Panc1 (cell line): ENCODE results near the gene MPL. TPM values are rescaled to one million over a fixed set of nuclear protein-coding genes. Genes with fewer than 3 reads are reported as not detected.
A peak's percentile ranks its signal among the peaks of the same experiment; 100 is the strongest.

Experiments
- ATAC-seq: fragments of 200-7000 bp; cut with Tn5 transposase; 2 replicates; pipeline ENCODE4 v1.9.1; 2020; ENCODE audit warnings: mild to moderate bottlenecking, moderate library complexity
- BruUV-seq: library from RNA; stranded (reverse); fragments of 400-500 nt; replicated peaks from 2 replicates; lab custom pipeline; 2021; lab: Mats Ljungman, UMichigan
- CTCF ChIA-PET: fragments of 300-600 bp; sonication (Branson Sonifier 250); formaldehyde crosslinking; loops from one replicate; lab custom pipeline; 2022; ENCODE audit warnings: antibody characterized with exemption; lab: Charles Lee
- POLR2A ChIA-PET: fragments of 300-600 bp; sonication (Branson Sonifier 250); formaldehyde crosslinking; loops from one replicate; lab custom pipeline; 2022; ENCODE audit warnings: antibody characterized with exemption; lab: Charles Lee
- DNase-seq: peaks from one replicate; pipeline ENCODE4 v3.0.0-alpha.2; 2010; ENCODE audit warnings: low read depth, low spot score
- H3K27ac ChIP-seq: 2 replicates; pipeline ENCODE4 v1.5.1; 2011; ENCODE audit warnings: mild to moderate bottlenecking, low read length, inconsistent platforms
- H3K27me3 ChIP-seq: fragments of 200-500 bp; sonication (Bioruptor generic); 2 replicates; pipeline ENCODE4 v1.6.0; 2014; ENCODE audit warnings: low read length, inconsistent platforms; ENCODE audit not compliant: control insufficient read depth, insufficient read depth
- H3K36me3 ChIP-seq: fragments of 200-500 bp; sonication (Bioruptor generic); 2 replicates; pipeline ENCODE4 v1.5.1; 2014; ENCODE audit warnings: inconsistent platforms, mild to moderate bottlenecking, low read length, moderate library complexity; ENCODE audit not compliant: control insufficient read depth, insufficient read depth
- H3K4me1 ChIP-seq: 2 replicates; pipeline ENCODE4 v1.5.1; 2011; ENCODE audit warnings: inconsistent platforms, mild to moderate bottlenecking, low read length, moderate library complexity; ENCODE audit not compliant: control insufficient read depth, insufficient read depth
- H3K4me3 ChIP-seq, 2 experiments: 2 replicates each; pipeline ENCODE4 v1.5.1; 2011 to 2012; ENCODE audit warnings: low read depth in 2 of 2, low read length in 2 of 2, mild to moderate bottlenecking in 2 of 2, inconsistent platforms in 1 of 2, moderate library complexity in 1 of 2
- H3K9me3 ChIP-seq: fragments of 200-500 bp; sonication (Bioruptor generic); 2 replicates; pipeline ENCODE4 v1.5.1; 2014; ENCODE audit warnings: low read depth, mild to moderate bottlenecking, inconsistent platforms, low read length, moderate library complexity; ENCODE audit not compliant: control insufficient read depth, insufficient read depth
- CTCF ChIP-seq: fragments of 450-650 bp; IDR thresholded peaks from 2 replicates; pipeline ENCODE4 v1.5.1; 2017; ENCODE audit warnings: mild to moderate bottlenecking
- POLR2AphosphoS5 ChIP-seq: IDR thresholded peaks from 2 replicates; pipeline ENCODE4 v1.6.1; 2012; ENCODE audit warnings: mild to moderate bottlenecking, low read depth, low read length, moderate library complexity
- REST ChIP-seq, 2 experiments: IDR thresholded peaks; 2 replicates each; pipeline ENCODE4 v1.6.1; 2011 to 2012; ENCODE audit warnings: low read depth in 2 of 2, control low read depth in 1 of 2, low read length in 1 of 2, mild to moderate bottlenecking in 1 of 2, moderate library complexity in 1 of 2; ENCODE audit not compliant: insufficient read depth in 1 of 2
- SIN3A ChIP-seq: IDR thresholded peaks from 2 replicates; pipeline ENCODE4 v1.6.1; 2012; ENCODE audit warnings: low read depth, mild to moderate bottlenecking, low read length, moderate library complexity, borderline replicate concordance; ENCODE audit not compliant: insufficient read depth
- TCF7L2 ChIP-seq: IDR thresholded peaks from 2 replicates; pipeline ENCODE4 v1.6.1; 2011; ENCODE audit warnings: mild to moderate bottlenecking, low read depth, low read length, inconsistent platforms
- in situ Hi-C: cut with HindIII; loops from 2 replicates; pipeline ENCODE4 v1.10.0; 2016; ENCODE audit warnings: low sequenced_read_pairs, low pct_unique_long_range_greater_than_20kb
- intact Hi-C: fragments of 100-400 bp; cut with micrococcal nuclease; formaldehyde crosslinking; loops from one replicate; pipeline ENCODE4 v1.10.0; 2022; ENCODE audit not compliant: unreplicated experiment
- total RNA-seq: library from RNA; stranded (reverse); gene quantifications from one replicate; pipeline ENCODE4 v1.2.1, GENCODE V29; 2021; ENCODE audit not compliant: unreplicated experiment

The MPL gene
- total RNA-seq, 1 experiment from 2014 or later: not detected

- Histone ChIP-seq H3K4me1 (peaks cover 30% of the 10 kb centered on the region), H3K9me3 (no peaks in the 10 kb centered on the region), H3K36me3 (peaks cover 8% of the 10 kb centered on the region), H3K4me3 (peak overlapping the region; percentile 87 to 89), H3K27ac (peak overlapping the region; percentile 96; the same call in 1 of the 2 replicates), H3K27me3 (no peaks in the 10 kb centered on the region)
- in situ Hi-C loops: no loop called here
- TF ChIP-seq POLR2AphosphoS5 (no peak), SIN3A (no peak), REST (IDR thresholded peaks at IDR 0.05; ENCODE audit: insufficient read depth in 1 of 2, low read depth in 2 of 2, low read length in 1 of 2) (no peak), TCF7L2 (no peak), CTCF (no peak)
- intact Hi-C loops: no loop called here
- CTCF ChIA-PET: interaction anchor here (0.6 kb wide), 1 partner anchor 8 kb away, joined by 4 read pairs; no protein-coding TSS in a partner anchor
- DNase-seq (no peak), ATAC-seq (no peak)
- POLR2A ChIA-PET: no interaction called here
- BruUV-seq: no TSS peak
Observed at GRCh38 chr1:43366179-43366578, 28.6 kb downstream of the MPL start.

- CTCF ChIA-PET: interaction anchor here (0.6 kb wide), 1 partner anchor 9 kb away, joined by 4 read pairs; no protein-coding TSS in a partner anchor
- no peak for ATAC-seq
- no TSS peak for BruUV-seq
- POLR2A ChIA-PET: no interaction called here
- H3K27me3 ChIP-seq: no peaks in the 10 kb centered on the region
- no peaks in the 10 kb centered on the region for H3K9me3 ChIP-seq
- H3K4me1 ChIP-seq: peaks cover 26% of the 10 kb centered on the region
- H3K4me3 ChIP-seq: peak overlapping the region; percentile 87 to 89
- intact Hi-C loops (no loop called here), in situ Hi-C loops (no loop called here)
- peak overlapping the region; percentile 96 for H3K27ac ChIP-seq
- H3K36me3 ChIP-seq: peaks cover 5% of the 10 kb centered on the region
- TF ChIP-seq POLR2AphosphoS5: no peak
- TF ChIP-seq TCF7L2: no peak
- no peak for TF ChIP-seq SIN3A
- no peak for DNase-seq
Observed at GRCh38 chr1:43366601-43367025, 29.0 kb downstream of the MPL start.
